Activated CD4-positive, alpha-beta T cell treated with anti-CD3 and anti-CD28 coated beads, Interleukin-2, amount 10 ng/mL, durations not matched to agents 24 days and 14 days (primary cell): ENCODE measurements around the gene RUVBL1. TPM values are rescaled to one million over a fixed set of nuclear protein-coding genes. Genes with fewer than 3 reads are reported as not detected.

ENCODE experiments used
- DNase-seq: peaks from one replicate; pipeline ENCODE4 v3.0.0; 2022
- H3K27ac Mint-ChIP-seq: one replicate; pipeline ENCODE4 v1.8.0; 2022; ENCODE audit warnings: mild to moderate bottlenecking, mixed read lengths
- H3K27me3 Mint-ChIP-seq: one replicate; pipeline ENCODE4 v1.8.0; 2022; ENCODE audit warnings: mixed read lengths
- H3K36me3 Mint-ChIP-seq: one replicate; pipeline ENCODE4 v1.8.0; 2022; ENCODE audit warnings: low read depth, mild to moderate bottlenecking, mixed read lengths
- H3K4me1 Mint-ChIP-seq: one replicate; pipeline ENCODE4 v1.8.0; 2021; ENCODE audit warnings: mixed read lengths
- H3K4me3 Mint-ChIP-seq: one replicate; pipeline ENCODE4 v1.8.0; 2022; ENCODE audit warnings: mild to moderate bottlenecking, moderate library complexity, mixed read lengths
- H3K9me3 Mint-ChIP-seq: one replicate; pipeline ENCODE4 v1.8.0; 2021; ENCODE audit warnings: mixed read lengths
- intact Hi-C: fragments of 100-400 bp; cut with micrococcal nuclease; formaldehyde crosslinking; loops from one replicate; pipeline ENCODE4 v1.15.1; 2023
- total RNA-seq: library from RNA; stranded (reverse); gene quantifications from 2 replicates; pipeline ENCODE4 v1.2.3, GENCODE V29; 2022

Gene RUVBL1
- total RNA-seq, 1 donor from 2014 or later = 150 TPM

GRCh38 chr3:128074851-128075521 is 48.6 kb downstream of the RUVBL1 start:
- intact Hi-C loops = loop anchor here (1.0 to 10.0 kb wide), 4 partner anchors 23 to 530 kb away; partner anchors contain the start of genes RUVBL1 and SEC61A1
- Mint-ChIP-seq H3K4me1 (peaks cover 8% of the 10 kb centered on the region), H3K4me3 (peak overlapping the region; percentile 32), H3K27ac (peak overlapping the region; percentile 18), H3K36me3 (peaks cover 40% of the 10 kb centered on the region), H3K9me3 (no peaks in the 10 kb centered on the region), H3K27me3 (no peaks in the 10 kb centered on the region)
- DNase-seq = no peak

- Mint-ChIP-seq H3K27ac (no peak overlapping the region), H3K4me1 (peaks cover 8% of the 10 kb centered on the region), H3K27me3 (no peaks in the 10 kb centered on the region), H3K9me3 (no peaks in the 10 kb centered on the region), H3K36me3 (peaks cover 37% of the 10 kb centered on the region), H3K4me3 (no peak overlapping the region)
- DNase-seq = no peak
- intact Hi-C loops = loop anchor here (10.0 kb wide), 1 partner anchor 531 kb away; no protein-coding TSS in a partner anchor
These were observed 49.8 kb downstream of the RUVBL1 start for GRCh38 chr3:128073807-128074206.

GRCh38 chr3:128073185-128073725 is 50.4 kb downstream of the RUVBL1 start:
- DNase-seq = no peak
- no peak overlapping the region for H3K27ac Mint-ChIP-seq
- no peaks in the 10 kb centered on the region for H3K9me3 Mint-ChIP-seq
- no peak overlapping the region for H3K4me3 Mint-ChIP-seq
- H3K27me3 Mint-ChIP-seq = no peaks in the 10 kb centered on the region
- peaks cover 11% of the 10 kb centered on the region for H3K4me1 Mint-ChIP-seq
- intact Hi-C loops = loop anchor here (10.0 kb wide), 1 partner anchor 532 kb away; no protein-coding TSS in a partner anchor
- peaks cover 42% of the 10 kb centered on the region for H3K36me3 Mint-ChIP-seq

- no peak for DNase-seq
- intact Hi-C loops = loop anchor here (10.0 kb wide), 1 partner anchor 532 kb away; no protein-coding TSS in a partner anchor
- Mint-ChIP-seq H3K4me3 (no peak overlapping the region), H3K27me3 (no peaks in the 10 kb centered on the region), H3K27ac (no peak overlapping the region), H3K9me3 (no peaks in the 10 kb centered on the region), H3K36me3 (peaks cover 43% of the 10 kb centered on the region), H3K4me1 (peaks cover 12% of the 10 kb centered on the region)
These were observed 51.0 kb downstream of the RUVBL1 start for GRCh38 chr3:128072454-128073184.

GRCh38 chr3:128071771-128072453 is 51.7 kb downstream of the RUVBL1 start:
- DNase-seq = no peak
- H3K27me3 Mint-ChIP-seq = no peaks in the 10 kb centered on the region
- no peak overlapping the region for H3K4me3 Mint-ChIP-seq
- H3K4me1 Mint-ChIP-seq = peaks cover 12% of the 10 kb centered on the region
- intact Hi-C loops = loop anchor here (10.0 kb wide), 1 partner anchor 533 kb away; no protein-coding TSS in a partner anchor
- peaks cover 50% of the 10 kb centered on the region for H3K36me3 Mint-ChIP-seq
- no peak overlapping the region for H3K27ac Mint-ChIP-seq
- no peaks in the 10 kb centered on the region for H3K9me3 Mint-ChIP-seq

- DNase-seq = no peak
- Mint-ChIP-seq H3K4me3 (no peak overlapping the region), H3K4me1 (peaks cover 10% of the 10 kb centered on the region), H3K36me3 (peaks cover 55% of the 10 kb centered on the region), H3K27me3 (no peaks in the 10 kb centered on the region), H3K9me3 (no peaks in the 10 kb centered on the region), H3K27ac (no peak overlapping the region)
- intact Hi-C loops = loop anchor here (10.0 kb wide), 1 partner anchor 534 kb away; no protein-coding TSS in a partner anchor
These were observed 52.6 kb downstream of the RUVBL1 start for GRCh38 chr3:128070898-128071591.

GRCh38 chr3:128069271-128069670 is 54.3 kb downstream of the RUVBL1 start:
- Mint-ChIP-seq H3K36me3 (peaks cover 66% of the 10 kb centered on the region), H3K27ac (no peak overlapping the region), H3K4me3 (no peak overlapping the region), H3K9me3 (no peaks in the 10 kb centered on the region), H3K4me1 (peaks cover 4% of the 10 kb centered on the region), H3K27me3 (no peaks in the 10 kb centered on the region)
- intact Hi-C loops = no loop called here
- DNase-seq = no peak

GRCh38 chr3:128068156-128068620 is 55.4 kb downstream of the RUVBL1 start:
- Mint-ChIP-seq H3K9me3 (no peaks in the 10 kb centered on the region), H3K27ac (peak overlapping the region; percentile 46), H3K4me1 (peaks cover 4% of the 10 kb centered on the region), H3K27me3 (no peaks in the 10 kb centered on the region), H3K4me3 (no peak overlapping the region), H3K36me3 (peaks cover 75% of the 10 kb centered on the region)
- peak; percentile 78 for DNase-seq
- intact Hi-C loops = no loop called here

- no peaks in the 10 kb centered on the region for H3K9me3 Mint-ChIP-seq
- no peak overlapping the region for H3K27ac Mint-ChIP-seq
- H3K27me3 Mint-ChIP-seq = no peaks in the 10 kb centered on the region
- no peak for DNase-seq
- H3K4me1 Mint-ChIP-seq = peaks cover 4% of the 10 kb centered on the region
- H3K4me3 Mint-ChIP-seq = no peak overlapping the region
- H3K36me3 Mint-ChIP-seq = peaks cover 82% of the 10 kb centered on the region
- intact Hi-C loops = no loop called here
These were observed 56.1 kb downstream of the RUVBL1 start for GRCh38 chr3:128067489-128067888.

- H3K27me3 Mint-ChIP-seq = no peaks in the 10 kb centered on the region
- peaks cover 84% of the 10 kb centered on the region for H3K36me3 Mint-ChIP-seq
- no peak for DNase-seq
- no peak overlapping the region for H3K27ac Mint-ChIP-seq
- peaks cover 4% of the 10 kb centered on the region for H3K4me1 Mint-ChIP-seq
- H3K9me3 Mint-ChIP-seq = no peaks in the 10 kb centered on the region
- intact Hi-C loops = no loop called here
- H3K4me3 Mint-ChIP-seq = no peak overlapping the region
These were observed 56.9 kb downstream of the RUVBL1 start for GRCh38 chr3:128066676-128067075.

- Mint-ChIP-seq H3K27me3 (no peaks in the 10 kb centered on the region), H3K36me3 (peaks cover 87% of the 10 kb centered on the region), H3K4me3 (no peak overlapping the region), H3K4me1 (peaks cover 4% of the 10 kb centered on the region), H3K27ac (no peak overlapping the region), H3K9me3 (no peaks in the 10 kb centered on the region)
- DNase-seq = no peak
- intact Hi-C loops = no loop called here
These were observed 57.5 kb downstream of the RUVBL1 start for GRCh38 chr3:128066114-128066513.

- Mint-ChIP-seq H3K27me3 (no peaks in the 10 kb centered on the region), H3K4me1 (peaks cover 4% of the 10 kb centered on the region)
These were observed 58.6 kb downstream of the RUVBL1 start for GRCh38 chr3:128064962-128065361.

GRCh38 chr3:128063865-128064264 is 59.7 kb downstream of the RUVBL1 start:
- peaks cover 4% of the 10 kb centered on the region for H3K4me1 Mint-ChIP-seq
- DNase-seq = no peak
- no peaks in the 10 kb centered on the region for H3K9me3 Mint-ChIP-seq
- no peak overlapping the region for H3K27ac Mint-ChIP-seq
- intact Hi-C loops = no loop called here
- no peak overlapping the region for H3K4me3 Mint-ChIP-seq
- H3K36me3 Mint-ChIP-seq = peaks cover 89% of the 10 kb centered on the region
- H3K27me3 Mint-ChIP-seq = no peaks in the 10 kb centered on the region

More at GRCh38 chr3:128064962-128065361, 58.6 kb downstream of the RUVBL1 start:
- Mint-ChIP-seq H3K4me3 (no peak overlapping the region), H3K9me3 (no peaks in the 10 kb centered on the region), H3K27ac (no peak overlapping the region), H3K36me3 (peaks cover 89% of the 10 kb centered on the region)
- no peak for DNase-seq
- intact Hi-C loops = no loop called here
